HG03571 (cell line): Measurements from ENCODE around the gene IRF2.

Source experiments
- ATAC-seq: cut with Tn5 transposase; IDR thresholded peaks from one replicate; pipeline ENCODE4 v1.9.1; 2021; ENCODE audit not compliant: unreplicated experiment

IRF2 gene

DNA sequence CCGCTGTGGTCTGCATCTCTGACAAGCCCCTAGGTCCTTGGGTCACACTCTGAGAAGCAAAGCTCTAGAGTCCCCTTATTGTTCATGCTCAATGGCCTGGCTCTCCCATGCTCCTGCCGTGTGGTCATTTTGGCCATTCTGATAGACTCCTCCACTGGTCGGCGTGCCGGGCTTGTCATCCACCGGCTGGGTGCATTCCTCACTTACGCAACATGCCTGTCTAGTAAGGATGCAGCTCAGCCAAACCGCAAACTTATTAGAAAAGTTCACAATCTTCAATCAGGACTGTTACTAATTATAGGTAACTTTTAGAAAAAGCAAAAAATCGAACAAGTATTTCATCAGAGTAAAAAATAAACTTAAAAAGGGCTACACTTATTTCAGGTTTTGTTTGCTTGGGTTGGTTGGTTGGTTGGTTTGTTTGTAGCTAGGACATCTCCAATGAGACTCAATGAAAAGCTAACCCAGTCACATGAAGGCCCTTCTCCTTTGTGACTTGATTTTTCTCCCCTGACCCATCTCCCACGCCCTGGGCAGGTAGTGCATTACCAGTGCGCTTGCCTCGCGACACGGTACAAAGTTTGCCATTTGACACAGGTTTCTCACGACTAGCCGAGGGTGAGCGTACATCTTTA is 41.0 kb downstream of the IRF2 start:
- no peak for ATAC-seq

DNA sequence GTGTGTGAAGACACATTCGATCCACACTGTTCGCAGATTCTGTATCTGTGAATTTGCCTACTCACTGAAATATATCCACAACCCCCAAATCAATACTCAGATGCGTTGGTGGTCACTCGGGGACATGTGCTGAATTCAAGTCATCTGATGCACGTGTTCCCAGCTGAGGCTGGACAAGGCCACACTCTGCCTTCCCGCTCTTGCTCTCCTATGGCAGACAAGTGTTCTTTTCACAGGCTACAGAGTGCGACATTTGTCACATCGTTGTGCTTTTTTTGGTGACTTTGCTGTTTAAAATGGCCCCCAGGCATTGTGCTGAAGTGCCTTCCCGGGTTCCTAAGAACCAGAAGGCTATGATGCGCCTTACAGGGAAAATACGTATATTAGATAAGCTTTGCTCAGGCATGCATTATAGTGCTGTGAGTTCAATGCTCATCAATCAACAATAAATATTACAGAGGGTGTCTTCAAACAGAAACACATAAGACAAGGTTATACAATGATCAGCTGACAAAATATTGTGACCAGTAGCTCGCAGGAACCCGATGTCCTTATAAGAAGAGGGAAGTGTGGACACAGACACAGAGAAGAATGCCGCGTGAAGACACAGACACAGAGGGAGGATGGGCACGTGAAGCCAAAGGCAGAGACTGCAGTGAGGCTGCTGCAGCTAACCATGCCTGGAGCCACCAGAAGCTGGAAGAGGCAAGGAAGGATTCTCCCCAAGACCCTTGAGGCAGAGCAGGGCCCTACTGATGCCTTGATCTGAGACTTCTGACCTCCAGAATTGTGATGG is 42.0 kb downstream of the IRF2 start:
- no peak for ATAC-seq

DNA sequence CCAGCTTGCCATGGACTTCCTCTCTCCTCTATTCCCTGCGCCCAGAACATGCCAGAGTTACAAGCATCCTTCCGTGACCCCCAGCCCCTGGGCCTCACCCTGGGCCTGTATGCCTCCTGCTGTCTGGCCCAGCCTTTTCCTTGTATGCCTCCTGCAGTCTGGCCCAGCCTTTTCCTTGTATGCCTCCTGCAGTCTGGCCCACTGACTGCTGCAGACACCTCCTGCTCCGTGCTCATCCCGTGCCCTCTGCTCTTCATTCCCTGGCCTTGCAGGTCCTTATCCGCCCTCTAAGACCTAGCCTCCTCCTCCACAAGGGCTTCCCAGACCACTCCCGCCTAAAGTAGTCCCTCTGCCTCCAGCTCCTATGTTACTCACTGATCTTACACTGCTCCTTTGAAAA is 44.2 kb downstream of the IRF2 start:
- ATAC-seq = no peak

DNA sequence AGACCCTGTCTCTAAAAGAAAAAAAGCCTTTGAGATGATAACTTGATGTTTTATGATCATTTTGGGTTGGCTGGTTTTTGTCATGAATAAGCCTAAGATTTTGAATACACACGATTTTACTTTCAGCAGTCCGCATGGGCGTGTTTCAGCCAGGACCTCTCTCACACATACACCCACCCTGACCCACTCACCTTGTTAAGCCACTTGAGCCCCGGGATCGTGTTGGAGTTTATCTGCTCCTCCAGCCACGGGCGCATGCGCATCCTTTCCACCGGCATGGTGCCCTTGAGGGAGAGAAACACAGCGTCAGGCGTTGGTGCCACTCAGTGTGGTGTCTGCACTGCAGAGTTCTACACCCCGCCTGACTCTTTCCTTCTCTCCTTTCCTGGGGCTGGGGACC is 45.6 kb downstream of the IRF2 start:
- no peak for ATAC-seq

DNA sequence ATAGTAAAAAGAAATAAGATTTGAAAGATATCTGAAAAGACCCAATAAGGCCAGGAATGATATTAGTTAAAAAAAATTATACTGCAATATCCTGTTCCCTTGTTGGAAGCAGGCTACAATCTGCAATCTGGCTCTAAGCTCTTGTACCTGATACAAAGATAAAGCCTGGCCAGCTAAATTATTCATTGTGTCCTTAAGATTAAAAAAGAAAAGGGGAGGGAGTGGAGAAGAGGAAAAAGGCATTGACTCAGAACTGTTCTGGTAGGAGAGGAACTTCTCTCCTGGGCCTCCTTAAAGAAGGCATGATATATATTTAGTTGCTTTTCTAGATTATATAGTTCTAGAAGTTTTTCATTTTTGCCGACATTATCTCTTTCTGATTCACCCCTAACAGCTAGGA is 46.7 kb downstream of the IRF2 start:
- no peak for ATAC-seq

DNA sequence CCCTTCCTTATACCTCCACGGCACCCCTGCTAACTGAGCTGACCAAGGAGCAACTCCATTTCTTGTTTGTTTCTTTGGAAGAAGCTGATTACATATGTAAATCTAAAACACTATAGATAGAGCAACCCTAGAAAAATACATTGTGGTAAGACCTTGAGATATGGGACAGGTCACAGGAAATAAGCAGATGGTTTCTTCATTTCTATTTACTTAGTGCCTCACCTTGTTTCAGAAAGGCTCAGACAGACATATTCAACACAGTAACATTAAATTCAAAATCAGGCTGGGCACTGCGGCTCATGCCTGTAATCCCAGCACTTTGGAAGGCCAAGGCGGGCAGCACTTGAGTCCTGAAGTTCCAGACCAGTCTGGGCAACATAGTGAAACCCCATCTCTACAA is 47.3 kb downstream of the IRF2 start:
- ATAC-seq = no peak

DNA sequence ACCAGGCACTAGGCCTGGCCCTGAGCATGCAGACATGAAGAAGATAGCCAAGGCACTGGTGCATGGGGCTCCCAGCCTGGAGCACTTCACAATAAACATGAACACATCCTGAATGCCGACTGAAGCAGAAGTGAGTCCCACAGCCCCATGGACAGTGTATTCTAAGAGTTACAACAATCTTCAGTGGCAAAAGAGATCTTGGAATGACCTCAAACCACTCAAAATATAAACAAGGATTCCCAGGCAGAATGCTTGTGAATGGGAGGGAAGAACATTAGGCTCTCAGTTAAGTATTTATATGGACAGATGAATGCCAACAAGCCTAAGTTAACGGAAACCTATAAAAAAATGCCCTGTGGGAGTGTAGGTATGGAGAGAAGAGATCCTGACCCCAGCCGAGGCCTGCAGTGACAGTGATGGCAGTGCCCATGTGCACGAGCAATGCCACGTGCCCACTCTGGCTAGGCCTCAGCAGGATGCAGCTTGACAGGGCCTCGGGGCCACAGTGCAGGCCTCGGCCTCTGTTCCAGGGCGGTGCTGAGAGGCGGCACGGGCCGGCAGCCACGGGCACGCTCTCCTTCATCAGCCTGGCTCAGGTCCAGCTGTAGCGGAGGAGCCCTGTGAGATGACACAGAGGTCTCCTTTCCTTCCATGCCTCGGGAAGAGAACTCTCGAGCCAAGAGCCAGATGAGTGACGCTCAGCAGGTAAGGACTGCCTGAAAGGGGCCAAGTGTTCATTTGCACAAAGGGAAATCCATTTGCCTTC is 49.2 kb downstream of the IRF2 start:
- no peak for ATAC-seq

DNA sequence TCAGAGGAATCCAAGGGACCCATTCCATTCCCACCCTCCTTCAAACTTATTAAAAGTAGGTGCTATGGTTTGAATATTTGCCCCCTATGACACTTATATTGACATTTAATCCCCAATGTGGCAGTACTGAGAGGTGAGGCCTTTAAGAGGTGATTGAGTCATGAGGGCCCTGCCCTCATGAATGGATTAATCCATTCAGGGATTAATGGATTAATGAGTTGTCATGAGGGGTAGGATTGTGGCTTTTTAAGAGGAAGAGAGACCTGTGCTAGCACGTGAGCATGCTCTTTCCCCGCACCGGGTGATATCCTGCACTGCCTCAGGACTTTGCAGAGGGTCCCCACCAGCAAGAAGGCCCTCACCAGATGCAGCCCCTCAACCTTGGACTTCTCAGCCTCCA is 50.1 kb downstream of the IRF2 start:
- no peak for ATAC-seq

DNA sequence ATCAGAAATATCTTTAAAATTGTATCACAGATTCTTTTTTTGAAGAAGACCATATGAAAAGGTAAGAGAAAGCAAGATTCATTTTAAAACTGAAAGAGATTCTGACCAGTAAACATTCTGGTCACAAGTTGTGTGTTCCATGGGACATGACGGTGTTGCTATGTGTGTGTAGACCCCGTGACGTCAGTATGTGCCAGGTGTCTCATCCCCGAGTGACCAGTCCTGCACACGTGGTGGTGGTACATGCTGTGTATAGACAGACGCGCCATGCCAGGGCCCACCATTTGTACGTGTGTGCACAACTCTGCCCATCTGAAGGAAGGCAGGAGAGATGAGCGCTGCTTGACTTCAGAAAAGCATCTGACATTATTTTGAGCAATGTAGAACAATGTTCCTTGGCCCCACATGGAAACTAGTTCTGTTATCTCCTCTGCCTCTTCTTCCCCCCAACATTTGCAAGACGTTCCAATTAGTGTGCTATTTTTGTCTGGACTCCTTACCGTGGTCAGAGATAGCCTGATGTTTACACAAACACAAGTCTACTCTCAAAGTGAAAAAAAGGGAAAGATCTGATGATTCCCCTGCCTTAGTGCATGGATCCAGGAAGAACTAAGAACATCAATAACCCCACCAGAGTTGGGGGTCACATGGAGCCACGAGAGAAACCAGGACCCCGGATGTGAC is 51.2 kb downstream of the IRF2 start:
- ATAC-seq = no peak

DNA sequence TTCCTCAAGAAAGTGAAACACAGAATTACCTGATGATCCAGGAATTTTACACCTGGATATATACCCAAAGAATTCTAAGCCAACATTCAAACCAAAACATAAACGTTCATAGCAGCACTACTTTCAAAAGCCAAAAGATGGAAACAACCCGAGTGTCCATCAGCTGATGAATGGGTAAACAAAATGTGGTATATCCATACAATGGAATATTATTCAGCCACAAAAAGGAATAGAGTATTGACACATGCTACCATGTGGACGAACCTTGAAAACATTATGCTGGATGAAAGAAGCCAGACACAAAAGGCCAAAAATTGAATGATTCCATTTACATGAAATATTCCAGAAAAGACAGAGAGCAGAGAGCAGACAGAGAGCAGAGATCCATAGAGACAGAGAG is 52.0 kb downstream of the IRF2 start:
- no peak for ATAC-seq

DNA sequence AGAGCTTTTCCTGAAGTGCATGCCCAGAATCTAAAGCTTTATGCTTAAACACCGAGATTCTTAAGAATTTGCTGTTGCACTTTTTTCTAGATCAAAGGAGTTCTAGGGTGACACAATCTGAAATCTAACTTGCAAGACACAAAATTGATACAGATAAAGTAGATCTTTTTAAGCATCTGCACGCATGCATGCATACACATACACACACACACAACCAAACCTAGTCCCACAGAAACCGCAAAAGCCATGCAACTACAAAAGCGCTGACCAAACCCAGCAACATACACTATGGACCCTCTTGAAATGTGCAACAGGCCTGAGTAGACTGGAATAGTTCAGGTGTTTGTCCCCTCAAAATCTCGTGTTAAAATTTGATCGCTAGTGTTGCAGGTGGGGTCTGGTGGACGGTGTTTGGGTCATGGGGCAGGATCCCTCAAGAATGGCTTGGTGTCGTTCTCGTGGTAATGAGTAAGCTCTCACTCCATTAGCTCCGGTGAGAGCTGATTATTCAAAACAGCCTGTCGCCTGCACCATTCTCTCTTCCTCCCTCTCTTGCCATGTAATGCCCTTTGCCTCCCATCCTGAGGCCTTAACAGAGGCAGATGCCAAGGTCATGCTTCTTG is 52.7 kb downstream of the IRF2 start:
- ATAC-seq = no peak

DNA sequence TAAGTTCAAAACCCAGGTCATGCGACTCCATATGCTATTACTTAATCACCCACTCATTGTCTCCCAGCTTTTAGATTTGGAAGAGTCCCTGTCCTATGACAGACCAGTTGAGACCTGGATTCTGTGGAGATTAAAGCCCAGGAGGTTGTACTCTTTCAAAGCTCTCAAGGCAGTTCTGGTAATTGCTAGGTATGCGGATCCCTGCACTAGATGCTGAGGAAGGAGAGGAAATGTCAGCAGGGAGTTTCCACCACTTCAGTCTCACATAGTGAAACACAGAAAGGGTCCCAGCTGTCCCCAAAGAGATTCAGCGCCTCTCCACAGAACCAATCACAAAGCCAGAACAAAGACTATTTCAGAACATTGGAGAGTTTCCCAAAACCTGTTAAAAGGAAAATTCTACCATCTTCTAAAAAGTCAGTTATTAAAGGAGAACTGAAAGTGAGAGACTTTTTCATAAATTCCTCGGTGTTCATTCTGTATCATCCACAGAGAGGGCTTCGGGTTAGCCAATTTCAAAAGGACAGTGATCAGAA is 53.4 kb downstream of the IRF2 start:
- peak; percentile 45 for ATAC-seq

DNA sequence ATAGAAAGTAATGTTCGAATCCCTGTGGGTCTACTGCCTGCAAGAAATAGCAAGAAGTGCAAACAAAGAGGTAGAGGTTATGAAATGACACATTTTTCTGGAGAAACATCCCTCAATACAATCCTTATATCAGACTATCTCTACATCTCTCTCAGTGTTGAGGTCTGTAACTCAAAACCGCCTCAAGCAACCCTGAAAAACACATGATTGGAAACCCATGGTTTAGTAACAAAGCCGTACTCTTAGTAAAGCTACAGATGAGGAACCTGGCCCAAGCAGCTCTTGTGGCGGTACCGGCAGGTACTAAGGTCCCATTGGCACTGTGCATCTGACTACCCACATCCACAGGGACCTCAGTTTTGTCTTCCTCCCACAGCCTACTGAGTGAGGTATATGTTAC is 53.9 kb downstream of the IRF2 start:
- ATAC-seq = peak; percentile 6

DNA sequence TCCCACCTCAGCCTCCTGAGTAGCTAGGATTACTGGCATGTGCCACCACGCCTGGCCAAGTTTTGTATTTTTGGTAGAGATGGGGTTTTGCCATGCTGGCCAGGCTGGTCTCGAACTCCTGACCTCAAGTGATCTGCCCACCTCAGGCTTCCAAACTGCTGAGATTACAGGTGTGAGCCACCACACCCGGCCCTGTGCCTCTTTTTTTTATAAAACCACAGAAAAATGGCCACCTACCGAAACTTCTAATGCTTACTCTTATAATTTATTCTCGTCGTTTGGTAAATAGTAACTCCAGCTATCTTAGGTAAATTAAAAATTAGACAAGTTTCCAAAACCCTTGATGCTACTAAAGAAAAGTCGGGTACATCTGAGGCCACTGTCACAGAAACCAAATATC is 54.4 kb downstream of the IRF2 start:
- no peak for ATAC-seq

DNA sequence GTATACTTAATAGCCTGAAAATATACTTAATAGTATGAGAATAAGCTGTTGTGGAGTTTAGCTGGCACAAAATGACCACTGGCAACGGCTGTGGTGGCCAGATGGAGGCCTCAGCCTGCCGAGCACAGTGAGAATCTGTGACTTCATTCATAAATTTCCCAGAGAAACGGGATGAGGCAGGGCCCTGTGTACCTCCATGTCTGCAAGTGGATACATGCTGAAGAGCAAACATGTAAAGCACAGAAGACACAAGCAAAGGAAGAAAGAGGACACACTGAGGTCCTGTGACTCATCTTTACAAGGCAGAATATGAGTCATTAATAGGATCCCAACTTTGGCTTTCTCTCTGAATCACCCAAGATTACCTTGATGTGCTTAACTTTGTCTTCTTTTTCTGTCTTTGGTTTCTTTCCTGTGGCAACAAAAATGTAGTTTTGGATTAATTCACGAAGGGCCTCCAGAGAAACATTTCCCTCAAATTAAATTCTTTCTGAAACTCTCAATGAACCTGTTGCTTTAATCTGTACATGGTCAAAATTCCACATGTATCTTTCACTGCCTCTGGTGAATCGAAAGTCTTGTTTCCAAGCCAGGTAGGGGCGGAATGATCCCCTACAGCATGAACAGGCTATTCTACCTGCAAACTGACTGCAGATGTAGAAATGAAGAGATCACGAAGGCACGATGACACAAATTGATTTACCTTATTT is 56.4 kb downstream of the IRF2 start:
- ATAC-seq = no peak

DNA sequence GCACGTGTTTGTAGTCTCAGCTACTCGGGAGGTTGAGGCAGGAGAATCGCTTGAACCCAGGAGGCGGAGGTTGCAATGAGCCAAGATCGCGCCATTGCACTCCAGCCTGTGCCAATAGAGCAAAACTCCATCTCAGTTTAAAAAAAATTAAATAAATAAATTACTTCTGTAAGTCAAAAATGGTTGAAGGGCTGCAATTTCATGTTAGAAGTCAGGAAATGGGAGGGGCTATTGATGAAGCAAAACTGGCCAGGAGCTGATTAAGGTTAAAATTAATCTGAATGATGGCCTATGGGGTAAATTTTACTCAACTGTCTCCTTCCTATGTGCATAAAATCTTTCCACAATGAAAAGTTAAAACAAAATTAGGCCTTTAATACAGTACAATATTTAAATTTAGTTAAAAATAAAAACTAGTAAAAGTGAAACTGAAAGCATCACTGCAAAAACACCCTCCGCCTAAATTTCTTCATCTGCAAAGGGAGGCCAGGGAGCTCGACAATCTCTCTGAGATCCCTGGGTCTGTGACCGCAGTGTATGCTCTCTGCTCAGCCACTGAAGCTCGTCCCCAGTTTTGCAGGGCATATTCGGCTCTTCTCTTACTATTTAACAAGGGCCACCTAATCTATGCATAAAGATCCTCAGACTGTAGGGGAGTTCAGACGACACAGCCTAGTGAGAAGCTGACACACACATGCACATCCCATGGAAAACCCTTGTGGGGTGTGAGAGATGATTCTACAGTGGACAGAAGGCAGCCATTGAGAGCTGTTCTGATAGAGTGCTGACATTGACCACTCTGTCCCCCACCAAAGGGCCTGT is 57.2 kb downstream of the IRF2 start:
- ATAC-seq = peak; percentile 47

DNA sequence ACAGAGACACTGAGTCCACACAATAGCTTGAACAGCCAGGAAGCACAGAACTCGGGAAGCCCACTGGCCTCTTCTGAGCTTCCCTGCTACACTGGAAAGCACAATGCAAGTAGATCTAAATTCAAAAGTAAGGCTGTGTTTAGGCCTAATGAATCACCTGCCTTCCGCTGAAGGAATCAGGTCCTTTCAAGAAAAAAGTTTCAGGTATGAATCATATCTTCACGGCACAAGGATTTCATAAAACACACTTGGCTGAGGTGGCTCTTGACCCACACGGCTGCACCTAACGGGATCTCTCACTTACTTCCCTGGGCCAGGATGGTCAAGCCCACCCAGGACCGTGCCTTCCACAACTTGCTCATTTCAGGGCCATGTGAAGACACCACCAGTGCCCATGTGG is 59.3 kb downstream of the IRF2 start:
- no peak for ATAC-seq

DNA sequence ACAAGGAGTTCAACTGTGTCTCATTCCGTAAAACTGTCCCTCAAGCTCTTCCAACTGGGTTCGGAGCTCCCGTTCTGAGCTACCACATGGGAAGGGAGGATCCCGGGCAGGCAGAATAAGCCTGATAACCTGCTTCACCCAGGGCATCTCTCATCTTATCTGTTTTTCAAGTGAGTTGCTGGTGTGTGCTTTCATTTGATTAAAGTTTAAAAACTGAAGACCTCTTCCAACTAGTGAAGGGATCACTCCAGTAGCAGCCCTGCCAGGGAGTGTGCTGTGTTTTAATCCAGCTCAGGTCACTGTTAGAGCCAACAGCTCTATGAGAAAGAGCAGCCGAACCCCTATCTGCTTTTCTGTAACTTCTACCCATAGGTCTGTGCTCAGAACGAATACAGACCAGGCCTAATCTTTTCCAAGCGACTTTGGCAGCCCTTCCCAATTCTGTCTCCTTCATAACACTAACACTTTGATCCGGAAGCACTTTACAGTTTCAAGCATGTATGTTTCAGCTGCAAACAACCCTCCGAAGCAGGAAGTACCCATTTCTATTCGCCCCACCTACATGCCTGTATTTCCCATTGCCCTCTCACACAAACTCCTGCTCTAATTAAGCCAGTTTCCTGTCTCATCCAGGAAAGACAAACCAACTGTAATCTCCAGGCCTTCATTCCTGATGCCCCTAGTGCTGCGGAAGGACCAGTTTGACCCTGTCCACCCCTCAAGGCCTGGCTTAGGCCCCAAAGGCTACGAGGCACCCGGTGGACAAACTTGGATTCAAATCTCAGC is 60.9 kb downstream of the IRF2 start:
- no peak for ATAC-seq

DNA sequence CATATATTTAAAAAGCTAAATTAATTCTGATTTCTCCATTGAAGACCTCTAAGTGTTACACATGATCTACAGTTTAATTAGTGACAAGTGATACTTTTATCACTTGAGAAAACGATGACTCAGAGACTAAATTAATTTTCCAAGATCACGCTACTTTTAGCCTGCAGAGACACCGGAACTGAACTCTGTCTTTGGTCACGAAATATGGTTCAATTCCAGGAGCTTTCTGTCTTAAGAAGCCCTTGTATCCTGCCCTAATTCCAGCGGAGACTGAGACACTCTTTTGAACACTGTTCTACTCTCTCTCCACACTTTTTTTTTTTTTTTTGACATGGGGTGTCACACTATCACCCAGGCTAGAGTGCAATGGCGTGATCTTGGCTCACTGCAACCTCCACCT is 63.6 kb downstream of the IRF2 start:
- no peak for ATAC-seq
